ENCODE results near the gene CBLL2.

DNA sequence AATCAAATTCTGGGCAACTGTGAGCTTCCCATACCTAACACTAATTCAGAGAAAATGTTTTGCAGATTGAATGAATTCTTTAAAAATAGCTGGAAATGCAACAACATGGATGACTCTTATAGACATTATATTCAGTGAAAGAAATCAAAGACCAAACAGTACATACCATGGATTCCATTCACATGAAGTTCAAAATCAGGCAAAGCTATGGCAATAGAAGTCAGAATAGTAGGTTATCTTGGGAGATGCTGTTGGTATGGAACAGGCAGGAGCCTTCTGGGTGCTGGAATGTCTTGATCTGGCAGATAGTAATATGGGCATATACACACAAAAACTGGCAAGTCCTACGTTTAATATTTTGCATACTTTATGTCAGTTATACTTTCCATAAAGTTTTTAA is 25.5 kb upstream of the CBLL2 start:
- TF ChIP-seq, protein P1, sequence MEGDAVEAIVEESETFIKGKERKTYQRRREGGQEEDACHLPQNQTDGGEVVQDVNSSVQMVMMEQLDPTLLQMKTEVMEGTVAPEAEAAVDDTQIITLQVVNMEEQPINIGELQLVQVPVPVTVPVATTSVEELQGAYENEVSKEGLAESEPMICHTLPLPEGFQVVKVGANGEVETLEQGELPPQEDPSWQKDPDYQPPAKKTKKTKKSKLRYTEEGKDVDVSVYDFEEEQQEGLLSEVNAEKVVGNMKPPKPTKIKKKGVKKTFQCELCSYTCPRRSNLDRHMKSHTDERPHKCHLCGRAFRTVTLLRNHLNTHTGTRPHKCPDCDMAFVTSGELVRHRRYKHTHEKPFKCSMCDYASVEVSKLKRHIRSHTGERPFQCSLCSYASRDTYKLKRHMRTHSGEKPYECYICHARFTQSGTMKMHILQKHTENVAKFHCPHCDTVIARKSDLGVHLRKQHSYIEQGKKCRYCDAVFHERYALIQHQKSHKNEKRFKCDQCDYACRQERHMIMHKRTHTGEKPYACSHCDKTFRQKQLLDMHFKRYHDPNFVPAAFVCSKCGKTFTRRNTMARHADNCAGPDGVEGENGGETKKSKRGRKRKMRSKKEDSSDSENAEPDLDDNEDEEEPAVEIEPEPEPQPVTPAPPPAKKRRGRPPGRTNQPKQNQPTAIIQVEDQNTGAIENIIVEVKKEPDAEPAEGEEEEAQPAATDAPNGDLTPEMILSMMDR (IDR thresholded peaks at IDR 0.05) = no peak
- TF ChIP-seq POLR2A (IDR thresholded peaks at IDR 0.05) = no peak
